ENCODE results near the gene HOXC10. TPM values are rescaled to one million over a fixed set of nuclear protein-coding genes. Genes with fewer than 3 reads are reported as not detected.

Gene HOXC10
- total and polyA plus RNA-seq, 10 of the 15 experiments (the other 5 are each of a cell fraction or from before 2014, with no cell fraction given), result 0.59 TPM; not detected in 9

GRCh38 chr12:53963005-53963404 is 21.9 kb upstream of the HOXC10 start:
- H3K36me3 ChIP-seq (ENCODE audit: control insufficient read depth in 2 of 2, insufficient read depth in 2 of 2, low read length in 1 of 2), result no peaks in the 10 kb centered on the region
- in situ Hi-C loops (cut with MboI), result no loop called here
- SMC1A ChIA-PET (ENCODE audit: uncharacterized antibody, unreplicated experiment), result no interaction called here
- DNase-seq (ENCODE audit: low read depth, low spot score), result no peak
- H3K9ac ChIP-seq (ENCODE audit: control insufficient read depth, insufficient read depth, low read length), result no peak overlapping the region
- no peak for TF ChIP-seq ZZZ3 (IDR thresholded peaks at IDR 0.05; ENCODE audit: control insufficient read depth, insufficient read length, low read depth)
- TF ChIP-seq USF2 (IDR thresholded peaks at IDR 0.05; ENCODE audit: borderline replicate concordance, low read depth, low read length), result no peak
- TF ChIP-seq POLR2AphosphoS2 (IDR thresholded peaks at IDR 0.05; ENCODE audit: low read depth, low read length), result no peak
- CTCF ChIA-PET, result interaction anchor here (0.8 to 0.9 kb wide), 2 partner anchors 240 to 245 kb away, joined by 3 read pairs; no protein-coding TSS in a partner anchor
- WGBS (ENCODE audit: insufficient coverage, insufficient replicate concordance, low lambda C conversion rate, missing lambda C conversion rate), result 44% methylated on average over 7 of the region's 7 CpGs
- no peak for ATAC-seq
- no peaks in the 10 kb centered on the region for H3K79me2 ChIP-seq (ENCODE audit: control insufficient read depth, insufficient read depth, low read length)
- FAIRE-seq, result no peak
- no peaks in the 10 kb centered on the region; the same call in 1 of the 2 replicates for H4K20me1 ChIP-seq (ENCODE audit: control insufficient read depth, insufficient read depth)
- POLR2A ChIA-PET, result no interaction called here
- no peak overlapping the region for H3K27ac ChIP-seq (ENCODE audit: control insufficient read depth, insufficient read depth)
- intact Hi-C loops (cut with micrococcal nuclease; ENCODE audit: unreplicated experiment), result no loop called here
- BruUV-seq (replicated peaks), result no TSS peak
- no peak overlapping the region for H3K4me3 ChIP-seq
- peaks cover 32 to 67% of the 10 kb centered on the region in 2 experiments for H3K27me3 ChIP-seq (replicated peaks in 1 of 2; ENCODE audit: control insufficient read depth in 2 of 2, insufficient read depth in 2 of 2, low read length in 1 of 2)
- RAD21 ChIA-PET (ENCODE audit: unreplicated experiment), result no interaction called here
- no peaks in the 10 kb centered on the region for H3K4me1 ChIP-seq (ENCODE audit: control insufficient read depth, insufficient read depth, low read length)
- no peaks in the 10 kb centered on the region for H3K9me3 ChIP-seq (replicated peaks; ENCODE audit: control insufficient read depth, insufficient read depth, low read length)
- H2AFZ ChIP-seq (ENCODE audit: control insufficient read depth, low read depth, low read length), result no peak overlapping the region
- H3K4me2 ChIP-seq (ENCODE audit: control insufficient read depth, insufficient read depth), result no peak overlapping the region

GRCh38 chr12:53963434-53964314 is 21.3 kb upstream of the HOXC10 start:
- H2AFZ ChIP-seq (ENCODE audit: control insufficient read depth, low read depth, low read length), result no peak overlapping the region
- in situ Hi-C loops (cut with MboI), result no loop called here
- no peaks in the 10 kb centered on the region for H3K4me1 ChIP-seq (ENCODE audit: control insufficient read depth, insufficient read depth, low read length)
- peaks cover 33 to 69% of the 10 kb centered on the region in 2 experiments for H3K27me3 ChIP-seq (replicated peaks in 1 of 2; ENCODE audit: control insufficient read depth in 2 of 2, insufficient read depth in 2 of 2, low read length in 1 of 2)
- no peak overlapping the region for H3K27ac ChIP-seq (ENCODE audit: control insufficient read depth, insufficient read depth)
- no peak overlapping the region for H3K4me2 ChIP-seq (ENCODE audit: control insufficient read depth, insufficient read depth)
- 39% methylated on average over 38 of the region's 38 CpGs for WGBS (ENCODE audit: insufficient coverage, insufficient replicate concordance, low lambda C conversion rate, missing lambda C conversion rate)
- no peaks in the 10 kb centered on the region for H3K79me2 ChIP-seq (ENCODE audit: control insufficient read depth, insufficient read depth, low read length)
- H3K4me3 ChIP-seq, result no peak overlapping the region
- CTCF ChIA-PET, result interaction anchor here (0.8 to 0.9 kb wide), 2 partner anchors 239 to 244 kb away, joined by 3 read pairs; no protein-coding TSS in a partner anchor
- no TSS peak for BruUV-seq (replicated peaks)
- POLR2A ChIA-PET, result no interaction called here
- H3K36me3 ChIP-seq (ENCODE audit: control insufficient read depth in 2 of 2, insufficient read depth in 2 of 2, low read length in 1 of 2), result no peaks in the 10 kb centered on the region
- no peak overlapping the region for H3K9ac ChIP-seq (ENCODE audit: control insufficient read depth, insufficient read depth, low read length)
- intact Hi-C loops (cut with micrococcal nuclease; ENCODE audit: unreplicated experiment), result no loop called here
- ATAC-seq (no peak), FAIRE-seq (no peak), DNase-seq (ENCODE audit: low read depth, low spot score) (no peak)
- no peaks in the 10 kb centered on the region; the same call in 1 of the 2 replicates for H4K20me1 ChIP-seq (ENCODE audit: control insufficient read depth, insufficient read depth)
- RAD21 ChIA-PET (ENCODE audit: unreplicated experiment), result no interaction called here
- no peaks in the 10 kb centered on the region for H3K9me3 ChIP-seq (replicated peaks; ENCODE audit: control insufficient read depth, insufficient read depth, low read length)
- SMC1A ChIA-PET (ENCODE audit: uncharacterized antibody, unreplicated experiment), result no interaction called here
- TF ChIP-seq LARP7 (IDR thresholded peaks at IDR 0.05) (no peak), STAT3 (IDR thresholded peaks at IDR 0.05; ENCODE audit: low read depth, low read length) (no peak), DPF2 (IDR thresholded peaks at IDR 0.05) (no peak), FOXK2 (IDR thresholded peaks at IDR 0.05) (no peak), MEF2B (IDR thresholded peaks at IDR 0.05; ENCODE audit: partially characterized antibody, poor library complexity, severe bottlenecking) (no peak), GABPA (IDR thresholded peaks at IDR 0.05; ENCODE audit: low read depth) (no peak), JUNB (IDR thresholded peaks at IDR 0.05) (no peak), KDM1A (IDR thresholded peaks at IDR 0.05; ENCODE audit: borderline replicate concordance) (no peak), MYB (IDR thresholded peaks at IDR 0.05; ENCODE audit: borderline replicate concordance, low read depth, low read length) (no peak), IRF4 (IDR thresholded peaks at IDR 0.05; ENCODE audit: low read depth, low read length) (no peak), ETV6 (conservative IDR thresholded peaks at IDR 0.05 in 1 of 2, IDR thresholded peaks at IDR 0.05 in 1 of 2; ENCODE audit: borderline replicate concordance in 1 of 2, low read depth in 1 of 2) (no peak)
